ENCODE data around the gene OR4E2. TPM values are rescaled to one million over a fixed set of nuclear protein-coding genes. Genes with fewer than 3 reads are reported as not detected.

OR4E2 gene
- polyA plus RNA-seq, 3 donors, result not detected

DNA sequence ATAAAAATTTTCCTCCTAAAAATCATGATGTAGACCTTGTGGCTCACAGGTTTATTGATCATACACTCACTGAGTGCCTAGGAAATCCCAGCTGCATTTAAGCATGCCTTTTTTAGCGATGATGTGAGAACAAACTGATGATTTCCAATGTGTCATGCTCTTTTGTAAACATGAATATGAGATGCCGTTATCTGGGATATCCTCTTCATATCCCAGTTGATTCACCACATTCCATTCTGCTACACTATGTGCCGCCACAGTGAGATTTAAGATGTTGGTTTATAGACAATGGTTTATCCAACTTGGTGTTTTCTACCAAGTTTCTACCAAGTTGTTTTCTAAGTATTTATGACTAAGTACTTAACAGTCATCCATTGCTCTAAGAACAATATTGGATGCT lies 14.7 kb downstream of the OR4E2 start:
- Mint-ChIP-seq H3K27ac (no peak overlapping the region), H3K4me1 (no peaks in the 10 kb centered on the region), H3K27me3 (ENCODE audit: low read depth in 3 of 3) (peaks cover 1 to 3% (median 3%) of the 10 kb centered on the region in 3 donors), H3K36me3 (no peaks in the 10 kb centered on the region), H3K9me3 (peaks cover 4 to 7% (median 5%) of the 10 kb centered on the region in 7 donors), H3K4me3 (no peak overlapping the region)
- no peaks in the 10 kb centered on the region for H3K36me3 ChIP-seq (replicated peaks in 1 of 2; ENCODE audit: control insufficient read depth in 1 of 2, insufficient read depth in 2 of 2, low read length in 2 of 2)
- no peaks in the 10 kb centered on the region for H3K4me1 ChIP-seq (ENCODE audit: control insufficient read depth in 1 of 2, insufficient read depth in 2 of 2, low read length in 2 of 2)
- H3K27me3 ChIP-seq (ENCODE audit: control insufficient read depth in 2 of 2, insufficient read depth in 2 of 2, low read length in 2 of 2), result peaks cover 0 to 2% of the 10 kb centered on the region in 2 donors
- no peak overlapping the region for H3K4me2 ChIP-seq (replicated peaks; ENCODE audit: extremely low read depth, low read length, poor library complexity, severe bottlenecking)
- DNase-seq, result no peak
- H3K79me2 ChIP-seq (ENCODE audit: insufficient read depth, low read length), result no peaks in the 10 kb centered on the region
- no peaks in the 10 kb centered on the region for H3K9me3 ChIP-seq (replicated peaks in 1 of 2; ENCODE audit: control insufficient read depth in 1 of 2, insufficient read depth in 1 of 2, low read length in 2 of 2)
- H3K9ac ChIP-seq (ENCODE audit: insufficient read depth, low read length, poor library complexity, severe bottlenecking), result no peak overlapping the region
- TF ChIP-seq, protein P1, sequence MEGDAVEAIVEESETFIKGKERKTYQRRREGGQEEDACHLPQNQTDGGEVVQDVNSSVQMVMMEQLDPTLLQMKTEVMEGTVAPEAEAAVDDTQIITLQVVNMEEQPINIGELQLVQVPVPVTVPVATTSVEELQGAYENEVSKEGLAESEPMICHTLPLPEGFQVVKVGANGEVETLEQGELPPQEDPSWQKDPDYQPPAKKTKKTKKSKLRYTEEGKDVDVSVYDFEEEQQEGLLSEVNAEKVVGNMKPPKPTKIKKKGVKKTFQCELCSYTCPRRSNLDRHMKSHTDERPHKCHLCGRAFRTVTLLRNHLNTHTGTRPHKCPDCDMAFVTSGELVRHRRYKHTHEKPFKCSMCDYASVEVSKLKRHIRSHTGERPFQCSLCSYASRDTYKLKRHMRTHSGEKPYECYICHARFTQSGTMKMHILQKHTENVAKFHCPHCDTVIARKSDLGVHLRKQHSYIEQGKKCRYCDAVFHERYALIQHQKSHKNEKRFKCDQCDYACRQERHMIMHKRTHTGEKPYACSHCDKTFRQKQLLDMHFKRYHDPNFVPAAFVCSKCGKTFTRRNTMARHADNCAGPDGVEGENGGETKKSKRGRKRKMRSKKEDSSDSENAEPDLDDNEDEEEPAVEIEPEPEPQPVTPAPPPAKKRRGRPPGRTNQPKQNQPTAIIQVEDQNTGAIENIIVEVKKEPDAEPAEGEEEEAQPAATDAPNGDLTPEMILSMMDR (IDR thresholded peaks at IDR 0.05), result no peak
- intact Hi-C loops (cut with micrococcal nuclease), result no loop called here
- no peak overlapping the region for H3K4me3 ChIP-seq (replicated peaks in 1 of 3; ENCODE audit: low read depth in 2 of 3, low read length in 3 of 3)
- H4K20me1 ChIP-seq (ENCODE audit: insufficient read depth, low read length), result no peaks in the 10 kb centered on the region
- no peak overlapping the region for H2AFZ ChIP-seq (ENCODE audit: insufficient read depth, low read depth, low read length, poor library complexity, severe bottlenecking)
- H3K27ac ChIP-seq (ENCODE audit: low read depth in 1 of 2, low read length in 2 of 2), result no peak overlapping the region
- no CpG with 5 or more reads among the region's 3 CpGs for WGBS (ENCODE audit: insufficient coverage)

DNA sequence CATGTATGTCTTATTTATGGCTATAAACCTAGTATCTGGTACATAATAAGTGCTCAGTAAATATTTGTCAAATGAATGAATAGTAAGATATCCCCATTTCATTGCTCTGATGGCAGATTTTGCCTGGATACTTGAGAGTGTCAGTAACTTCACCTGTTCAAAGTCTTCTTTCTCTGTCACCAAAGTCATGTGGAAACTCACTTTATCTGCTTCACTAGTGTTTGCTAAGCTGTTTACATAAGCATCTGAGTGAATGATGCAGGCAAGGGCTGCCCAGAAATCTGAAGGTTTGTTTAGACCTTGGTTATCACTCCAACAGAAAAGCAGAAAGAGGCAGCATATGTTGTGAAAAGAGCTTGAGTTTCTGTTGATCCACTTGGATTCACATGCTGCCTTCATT lies 15.6 kb downstream of the OR4E2 start:
- Histone ChIP-seq H2AFZ (ENCODE audit: insufficient read depth, low read depth, low read length, poor library complexity, severe bottlenecking) (no peak overlapping the region), H3K4me1 (ENCODE audit: control insufficient read depth in 1 of 2, insufficient read depth in 2 of 2, low read length in 2 of 2) (no peaks in the 10 kb centered on the region), H3K9ac (ENCODE audit: insufficient read depth, low read length, poor library complexity, severe bottlenecking) (no peak overlapping the region), H3K36me3 (replicated peaks in 1 of 2; ENCODE audit: control insufficient read depth in 1 of 2, insufficient read depth in 2 of 2, low read length in 2 of 2) (no peaks in the 10 kb centered on the region), H3K79me2 (ENCODE audit: insufficient read depth, low read length) (no peaks in the 10 kb centered on the region), H3K27ac (ENCODE audit: low read depth in 1 of 2, low read length in 2 of 2) (no peak overlapping the region), H3K4me3 (replicated peaks in 1 of 3; ENCODE audit: low read depth in 2 of 3, low read length in 3 of 3) (no peak overlapping the region), H3K27me3 (ENCODE audit: control insufficient read depth in 2 of 2, insufficient read depth in 2 of 2, low read length in 2 of 2) (peaks cover 0 to 2% of the 10 kb centered on the region in 2 donors), H4K20me1 (ENCODE audit: insufficient read depth, low read length) (no peaks in the 10 kb centered on the region), H3K4me2 (replicated peaks; ENCODE audit: extremely low read depth, low read length, poor library complexity, severe bottlenecking) (no peak overlapping the region), H3K9me3 (replicated peaks in 1 of 2; ENCODE audit: control insufficient read depth in 1 of 2, insufficient read depth in 1 of 2, low read length in 2 of 2) (no peaks in the 10 kb centered on the region)
- no peaks in the 10 kb centered on the region for H3K36me3 Mint-ChIP-seq
- no peaks in the 10 kb centered on the region for H3K4me1 Mint-ChIP-seq
- no peak for DNase-seq
- TF ChIP-seq, protein P1 (IDR thresholded peaks at IDR 0.05), result no peak
- no peak overlapping the region for H3K4me3 Mint-ChIP-seq
- H3K27ac Mint-ChIP-seq, result no peak overlapping the region
- peaks cover 1 to 3% (median 3%) of the 10 kb centered on the region in 3 donors for H3K27me3 Mint-ChIP-seq (ENCODE audit: low read depth in 3 of 3)
- peaks cover 2 to 11% (median 6%) of the 10 kb centered on the region in 7 donors for H3K9me3 Mint-ChIP-seq
- intact Hi-C loops (cut with micrococcal nuclease), result no loop called here

All from CD14-positive monocyte (primary cell).